Panc1 (cell line): ENCODE data around the gene RRBP1.

ENCODE experiments used
- CTCF ChIP-seq: fragments of 450-650 bp; IDR thresholded peaks from 2 replicates; pipeline ENCODE4 v1.5.1; 2017; ENCODE audit warnings: mild to moderate bottlenecking
- POLR2AphosphoS5 ChIP-seq: IDR thresholded peaks from 2 replicates; pipeline ENCODE4 v1.6.1; 2012; ENCODE audit warnings: mild to moderate bottlenecking, low read depth, low read length, moderate library complexity
- REST ChIP-seq, 2 experiments: IDR thresholded peaks; 2 replicates each; pipeline ENCODE4 v1.6.1; 2011 to 2012; ENCODE audit warnings: low read depth in 2 of 2, control low read depth in 1 of 2, low read length in 1 of 2, mild to moderate bottlenecking in 1 of 2, moderate library complexity in 1 of 2; ENCODE audit not compliant: insufficient read depth in 1 of 2
- TCF7L2 ChIP-seq: IDR thresholded peaks from 2 replicates; pipeline ENCODE4 v1.6.1; 2011; ENCODE audit warnings: mild to moderate bottlenecking, low read depth, low read length, inconsistent platforms

- TF ChIP-seq CTCF: no peak
- no peak for TF ChIP-seq POLR2AphosphoS5
- TF ChIP-seq TCF7L2: no peak
- no peak for TF ChIP-seq REST (IDR thresholded peaks at IDR 0.05; ENCODE audit: insufficient read depth in 1 of 2, low read depth in 2 of 2, low read length in 1 of 2)
These were observed 92.7 kb downstream of the RRBP1 start for GRCh38 chr20:17589161-17589834.
